ENCODE data around the gene PTRH1.
A peak's percentile ranks its signal among the peaks of the same experiment; 100 is the strongest.

The PTRH1 gene

GRCh38 chr9:127738666-127739065, 23.2 kb upstream of the PTRH1 start:
- H3K9me2 ChIP-seq (replicated peaks; ENCODE audit: low read depth, low read length), result no peaks in the 10 kb centered on the region
- H2AFZ ChIP-seq (ENCODE audit: low read length), result no peak overlapping the region
- peaks cover 12% of the 10 kb centered on the region for H3K4me1 ChIP-seq (ENCODE audit: insufficient read depth, low read length, poor library complexity, severe bottlenecking)
- H3K9me3 ChIP-seq (ENCODE audit: insufficient read depth, low read depth, low read length), result no peaks in the 10 kb centered on the region
- no peak overlapping the region for H3K4me2 ChIP-seq (ENCODE audit: low read depth, low read length, poor library complexity, severe bottlenecking)
- no peak for TF ChIP-seq CTCF (conservative IDR thresholded peaks at IDR 0.05; ENCODE audit: low read length)
- no peak for TF ChIP-seq EZH2phosphoT487 (IDR thresholded peaks at IDR 0.05; ENCODE audit: borderline replicate concordance)
- no peak overlapping the region for H3K4me3 ChIP-seq (ENCODE audit: low read length, poor library complexity, severe bottlenecking)
- peaks cover 51% of the 10 kb centered on the region; the same call in 1 of the 2 replicates for H3K36me3 ChIP-seq (ENCODE audit: insufficient read depth, low read length)
- H3F3A ChIP-seq (ENCODE audit: low read depth), result no peaks in the 10 kb centered on the region
- H3K9ac ChIP-seq (ENCODE audit: low read depth, low read length, poor library complexity, severe bottlenecking), result no peak overlapping the region
- peaks cover 5% of the 10 kb centered on the region for H4K20me1 ChIP-seq (ENCODE audit: insufficient read depth, low read length, poor library complexity, severe bottlenecking)
- peaks cover 8% of the 10 kb centered on the region for H3K79me2 ChIP-seq (ENCODE audit: insufficient read depth, low read length)
- H3K27me3 ChIP-seq (ENCODE audit: insufficient read depth, low read length, poor library complexity, severe bottlenecking), result no peaks in the 10 kb centered on the region

- Histone ChIP-seq H3K9me3 (ENCODE audit: insufficient read depth, low read depth, low read length) (no peaks in the 10 kb centered on the region), H3K27me3 (ENCODE audit: insufficient read depth, low read length, poor library complexity, severe bottlenecking) (no peaks in the 10 kb centered on the region), H3K4me3 (ENCODE audit: low read length, poor library complexity, severe bottlenecking) (peak overlapping the region; percentile 3), H3F3A (ENCODE audit: low read depth) (no peaks in the 10 kb centered on the region), H3K4me2 (ENCODE audit: low read depth, low read length, poor library complexity, severe bottlenecking) (peak overlapping the region; percentile 21), H3K4me1 (ENCODE audit: insufficient read depth, low read length, poor library complexity, severe bottlenecking) (peaks cover 14% of the 10 kb centered on the region), H3K9me2 (replicated peaks; ENCODE audit: low read depth, low read length) (no peaks in the 10 kb centered on the region), H3K9ac (ENCODE audit: low read depth, low read length, poor library complexity, severe bottlenecking) (no peak overlapping the region), H3K36me3 (ENCODE audit: insufficient read depth, low read length) (peaks cover 25% of the 10 kb centered on the region; the same call in 1 of the 2 replicates), H3K79me2 (ENCODE audit: insufficient read depth, low read length) (peaks cover 9% of the 10 kb centered on the region), H2AFZ (ENCODE audit: low read length) (no peak overlapping the region), H4K20me1 (ENCODE audit: insufficient read depth, low read length, poor library complexity, severe bottlenecking) (peaks cover 5% of the 10 kb centered on the region)
- TF ChIP-seq CTCF (conservative IDR thresholded peaks at IDR 0.05; ENCODE audit: low read length) (no peak), EZH2phosphoT487 (IDR thresholded peaks at IDR 0.05; ENCODE audit: borderline replicate concordance) (no peak)
Measured at GRCh38 chr9:127735530-127736185, 20.2 kb upstream of the PTRH1 start.

- Histone ChIP-seq H3K4me2 (ENCODE audit: low read depth, low read length, poor library complexity, severe bottlenecking) (peak within 1 kb of the TSS; percentile 91), H3F3A (ENCODE audit: low read depth) (no peaks in the 10 kb centered on the region), H3K9me2 (replicated peaks; ENCODE audit: low read depth, low read length) (no peaks in the 10 kb centered on the region), H3K79me2 (ENCODE audit: insufficient read depth, low read length) (peaks cover 9% of the 10 kb centered on the region), H2AFZ (ENCODE audit: low read length) (peak within 1 kb of the TSS; percentile 83), H3K4me1 (ENCODE audit: insufficient read depth, low read length, poor library complexity, severe bottlenecking) (peaks cover 14% of the 10 kb centered on the region), H3K36me3 (ENCODE audit: insufficient read depth, low read length) (peaks cover 19% of the 10 kb centered on the region; the same call in 1 of the 2 replicates), H3K27me3 (ENCODE audit: insufficient read depth, low read length, poor library complexity, severe bottlenecking) (no peaks in the 10 kb centered on the region), H3K9me3 (ENCODE audit: insufficient read depth, low read depth, low read length) (no peaks in the 10 kb centered on the region), H4K20me1 (ENCODE audit: insufficient read depth, low read length, poor library complexity, severe bottlenecking) (peaks cover 5% of the 10 kb centered on the region), H3K4me3 (ENCODE audit: low read length, poor library complexity, severe bottlenecking) (peak within 1 kb of the TSS; percentile 92), H3K9ac (ENCODE audit: low read depth, low read length, poor library complexity, severe bottlenecking) (peak within 1 kb of the TSS; percentile 81)
- TF ChIP-seq EZH2phosphoT487 (IDR thresholded peaks at IDR 0.05; ENCODE audit: borderline replicate concordance) (no peak), CTCF (conservative IDR thresholded peaks at IDR 0.05; ENCODE audit: low read length) (peak; percentile 92)
Measured at GRCh38 chr9:127734747-127735529, 19.5 kb upstream of the PTRH1 start, which contains the start of gene TOR2A. TSS of gene TOR2A (minus strand) at chr9:127735294. CDS start at chr9:127735270, 24 bp downstream.

All from Loucy (cell line).